AG04450 (cell line): ENCODE measurements around the gene IGDCC3. TPM values are rescaled to one million over a fixed set of nuclear protein-coding genes. Genes with fewer than 3 reads are reported as not detected.

ENCODE experiments used
- CTCF ChIA-PET: fragments of 300-600, 350-600 bp; formaldehyde crosslinking; extraction: SDS; loops from one replicate; lab custom pipeline; 2022; ENCODE audit warnings: antibody characterized with exemption, inconsistent platforms; lab: Charles Lee
- POLR2A ChIA-PET: fragments of 350-600 bp; formaldehyde crosslinking; extraction: SDS; loops from one replicate; lab custom pipeline; 2021; ENCODE audit warnings: antibody characterized with exemption, inconsistent platforms; lab: Yijun Ruan, JAX
- DNase-seq: peaks from one replicate; pipeline ENCODE4 v3.0.0-alpha.2; 2011; ENCODE audit warnings: low read depth, low spot score
- H3K27ac ChIP-seq: one replicate; pipeline ENCODE4 v1.5.1; 2012; ENCODE audit warnings: low read depth, low read length, control low read depth
- H3K27me3 ChIP-seq: one replicate; pipeline ENCODE4 v1.6.0; 2012; ENCODE audit warnings: low read length; ENCODE audit not compliant: control insufficient read depth, insufficient read depth
- H3K4me3 ChIP-seq: 2 replicates; pipeline ENCODE4 v1.5.1; 2011; ENCODE audit warnings: mild to moderate bottlenecking, low read depth, low read length, control low read depth
- H3K9me3 ChIP-seq: 2 replicates; pipeline ENCODE4 v1.5.1; 2012; ENCODE audit warnings: low read length; ENCODE audit not compliant: control insufficient read depth, insufficient read depth
- CTCF ChIP-seq: IDR thresholded peaks from 2 replicates; pipeline ENCODE4 v1.5.1; 2011; ENCODE audit warnings: low read depth, low read length, control low read depth, inconsistent platforms
- polyA minus RNA-seq: library from RNA; depleted of rRNA, polyadenylated mRNA; stranded (reverse); fragments of >200 nt; gene quantifications from 2 replicates; pipeline ENCODE4 v1.2.3, GENCODE V29; 2011; rRNA and poly(A)+ RNA removed
- polyA plus RNA-seq: library from polyadenylated mRNA; depleted of rRNA; stranded (reverse); fragments of >200 nt; gene quantifications from 2 replicates; pipeline ENCODE4 v1.2.3, GENCODE V29; 2011; rRNA removed

IGDCC3 gene
- polyA plus RNA-seq: 0.11 and 0.16 TPM in 2 replicates
- 0.18 TPM in 1 of 2 replicates, not detected in the other for polyA minus RNA-seq

GRCh38 chr15:65377976-65378366 is at the start of gene IGDCC3:
TSS of gene IGDCC3 (minus strand) at chr15:65378002. CDS start at chr15:65377788, 214 bp downstream.
- H3K9me3 ChIP-seq: no peaks in the 10 kb centered on the region
- POLR2A ChIA-PET: no interaction called here
- CTCF ChIA-PET: interaction anchor here (2.2 kb wide), 1 partner anchor 59 kb away, joined by 9 read pairs; no protein-coding TSS in a partner anchor
- peak within 1 kb of the TSS; percentile 53 for H3K4me3 ChIP-seq
- no peak within 1 kb of the TSS for H3K27ac ChIP-seq
- TF ChIP-seq CTCF: no peak
- no peak for DNase-seq
- peaks cover 60% of the 10 kb centered on the region for H3K27me3 ChIP-seq

- Histone ChIP-seq H3K4me3 (no peak overlapping the region), H3K27ac (no peak overlapping the region), H3K9me3 (no peaks in the 10 kb centered on the region; the same call in 1 of the 2 replicates), H3K27me3 (peaks cover 11% of the 10 kb centered on the region)
- ChIA-PET POLR2A (no interaction called here), CTCF (interaction anchor here (1.5 kb wide), 1 partner anchor 25 kb away, joined by 5 read pairs; no protein-coding TSS in a partner anchor)
- no peak for DNase-seq
- no peak for TF ChIP-seq CTCF
Observed at GRCh38 chr15:65426216-65426853, 48.5 kb upstream of the IGDCC3 start.

- no peak for DNase-seq
- no peaks in the 10 kb centered on the region; the same call in 1 of the 2 replicates for H3K9me3 ChIP-seq
- no peak for TF ChIP-seq CTCF
- H3K4me3 ChIP-seq: no peak overlapping the region
- ChIA-PET CTCF (no interaction called here), POLR2A (no interaction called here)
- H3K27ac ChIP-seq: no peak overlapping the region
- H3K27me3 ChIP-seq: peaks cover 15% of the 10 kb centered on the region
Observed at GRCh38 chr15:65424683-65425082, 46.9 kb upstream of the IGDCC3 start.

- ChIA-PET POLR2A (no interaction called here), CTCF (no interaction called here)
- TF ChIP-seq CTCF: no peak
- no peaks in the 10 kb centered on the region; the same call in 1 of the 2 replicates for H3K9me3 ChIP-seq
- H3K27ac ChIP-seq: no peak overlapping the region
- no peak overlapping the region for H3K4me3 ChIP-seq
- no peak for DNase-seq
- H3K27me3 ChIP-seq: peaks cover 15% of the 10 kb centered on the region
Observed at GRCh38 chr15:65423976-65424679, 46.3 kb upstream of the IGDCC3 start.
